Mesenteric fat pad (tissue), 1 donor: ENCODE data around the gene MED6. TPM values are rescaled to one million over a fixed set of nuclear protein-coding genes. Genes with fewer than 3 reads are reported as not detected.

Source experiments
- DNase-seq: peaks from one replicate; pipeline ENCODE4 v3.0.0-alpha.2; 2020; ENCODE audit warnings: low spot score
- long read RNA-seq: library from polyadenylated mRNA; unstranded; transcript quantifications from one replicate; pipeline ENCODE4 v2.0.0, GENCODE V29; 2020
- total RNA-seq: library from RNA; stranded (reverse); fragmentation: NEBNext Ultra II Directional; extraction: Animal tissue kit (Norgen Biotek cat#: 25700); gene quantifications from one replicate; pipeline ENCODE4 v1.2.1, GENCODE V29; 2021
- donor health status: DM: yes; HTN: yes; CAD: no.

Gene MED6, protein sequence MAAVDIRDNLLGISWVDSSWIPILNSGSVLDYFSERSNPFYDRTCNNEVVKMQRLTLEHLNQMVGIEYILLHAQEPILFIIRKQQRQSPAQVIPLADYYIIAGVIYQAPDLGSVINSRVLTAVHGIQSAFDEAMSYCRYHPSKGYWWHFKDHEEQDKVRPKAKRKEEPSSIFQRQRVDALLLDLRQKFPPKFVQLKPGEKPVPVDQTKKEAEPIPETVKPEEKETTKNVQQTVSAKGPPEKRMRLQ
- 24.7 TPM for total RNA-seq
- long read RNA-seq, transcript MED6-201 (8 exons, 1,995 nt) = major isoform, 9 of 17 reads
- long read RNA-seq, partial matches to known transcripts = 0 of 17 reads
- long read RNA-seq, other reads (novel, unspliced or antisense) = 5 of 17 reads

DNA sequence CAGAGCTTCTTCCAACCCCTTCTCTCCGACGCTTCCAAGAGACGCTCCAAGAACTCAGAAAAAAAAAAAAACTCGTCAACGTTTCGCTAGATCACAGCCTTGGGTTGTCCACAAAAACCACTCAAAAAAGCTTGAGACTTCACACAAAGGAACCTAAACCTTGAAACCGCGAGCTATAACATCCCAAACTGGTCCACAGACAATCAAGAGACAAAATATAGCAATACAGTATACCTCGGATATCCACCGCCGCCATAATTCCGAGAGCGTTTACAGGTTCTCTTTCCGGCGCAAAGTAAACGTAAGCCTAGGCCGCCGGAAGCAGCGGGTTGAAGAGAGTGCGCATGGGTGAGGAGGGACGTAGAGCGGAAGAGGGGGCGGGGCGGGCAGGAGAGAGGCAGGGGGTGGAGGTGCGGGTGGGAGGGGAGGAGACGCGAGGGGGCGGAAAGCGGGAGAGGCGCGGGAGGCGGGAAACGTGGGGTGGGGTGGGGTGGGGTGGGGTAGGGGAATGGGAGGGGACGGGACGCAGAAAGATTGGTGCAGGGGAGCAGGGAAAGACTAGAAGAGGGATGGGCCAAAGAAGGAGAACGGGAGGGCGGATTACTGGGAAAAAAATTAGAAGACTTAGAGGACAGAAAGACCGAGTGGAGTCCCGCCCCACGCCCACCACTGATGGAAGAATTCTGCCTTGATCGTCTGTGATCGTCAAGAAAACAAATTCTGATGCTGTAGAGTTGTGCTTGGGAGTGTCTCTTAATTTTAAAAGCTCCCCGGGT, at the start of gene MED6:
Gene MED6 (minus strand): TSS at position 274 of the 776 bp plus-strand sequence. CDS start 18 bp downstream, at position 256.
- peak; percentile 95 for DNase-seq

DNA sequence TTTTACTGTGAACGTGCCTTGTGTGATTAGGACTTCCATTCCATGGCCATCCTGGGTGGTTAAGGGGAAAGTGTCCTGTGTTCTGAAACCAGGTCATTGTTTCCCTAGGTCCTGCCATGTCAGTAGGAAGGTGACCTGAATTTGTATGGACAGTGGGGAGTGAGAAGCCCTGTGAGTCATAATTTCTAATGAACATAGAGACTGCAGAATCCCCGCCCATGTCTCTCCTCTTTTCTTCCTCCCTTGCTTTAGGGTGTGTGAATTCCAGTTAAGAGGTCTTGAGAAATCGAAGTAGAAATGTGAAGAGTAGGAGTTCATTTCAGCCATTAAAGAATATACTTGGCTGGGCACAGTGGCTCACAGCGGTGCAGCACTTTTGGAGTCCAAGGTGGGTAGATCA, 49.3 kb upstream of the MED6 start:
- DNase-seq = no peak

DNA sequence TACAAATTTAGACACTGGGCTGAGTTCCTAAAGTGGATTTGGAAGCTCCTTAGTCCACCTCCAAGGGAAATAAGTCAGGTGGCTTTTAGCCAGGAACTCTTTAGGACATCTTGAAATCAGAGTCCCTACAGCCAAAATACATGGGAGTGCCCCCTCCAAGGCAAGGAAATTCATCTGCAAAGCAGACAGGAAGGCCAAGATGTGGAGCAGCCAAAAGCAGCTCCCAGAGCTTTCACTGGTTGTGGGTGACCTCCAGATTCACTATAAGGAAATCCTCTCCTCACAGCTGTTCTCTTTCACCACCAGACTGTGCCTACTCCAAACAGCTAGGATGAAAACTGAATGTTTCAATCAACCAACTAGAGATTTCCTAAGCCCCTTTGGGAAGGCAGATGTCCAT, 47.9 kb upstream of the MED6 start:
- no peak for DNase-seq

DNA sequence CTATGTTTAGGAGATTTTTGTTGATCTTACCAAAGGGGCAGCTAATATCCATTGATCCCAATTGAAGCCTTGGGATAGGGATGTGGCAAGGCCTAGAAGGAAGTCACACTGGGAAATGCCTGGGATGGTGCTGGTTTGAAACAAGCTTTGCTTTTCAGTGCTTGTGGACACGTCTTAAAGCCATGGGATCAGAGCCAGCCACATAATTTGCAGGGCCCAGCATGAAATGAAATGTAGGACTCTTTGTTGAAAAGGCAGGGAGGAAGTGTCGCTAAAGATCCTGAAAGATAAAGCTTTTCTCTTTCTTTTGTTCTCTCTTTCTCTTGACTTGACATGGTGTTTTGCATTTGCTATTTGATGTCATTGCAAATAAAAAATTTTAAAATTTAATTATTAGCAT, 46.2 kb upstream of the MED6 start:
- DNase-seq = no peak

DNA sequence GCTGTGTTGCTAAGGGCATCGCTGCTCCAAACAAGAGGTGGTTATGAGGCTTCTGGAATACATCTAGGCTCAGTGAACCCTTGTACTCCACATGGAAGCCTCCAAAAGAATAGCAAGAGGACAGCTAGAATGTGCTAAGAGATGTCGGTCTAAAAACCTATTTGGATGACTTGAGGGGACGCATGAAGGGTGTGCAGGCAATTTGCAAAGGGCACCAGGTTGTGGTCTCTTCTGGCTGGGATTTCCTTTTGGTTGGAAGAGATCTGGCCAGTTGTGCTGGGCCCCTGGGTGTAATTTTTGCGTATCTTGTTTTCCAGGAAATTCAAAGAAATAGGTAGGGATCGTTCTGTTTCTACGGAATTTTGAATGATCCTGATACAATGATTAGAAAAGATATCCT, 45.4 kb upstream of the MED6 start:
- no peak for DNase-seq

DNA sequence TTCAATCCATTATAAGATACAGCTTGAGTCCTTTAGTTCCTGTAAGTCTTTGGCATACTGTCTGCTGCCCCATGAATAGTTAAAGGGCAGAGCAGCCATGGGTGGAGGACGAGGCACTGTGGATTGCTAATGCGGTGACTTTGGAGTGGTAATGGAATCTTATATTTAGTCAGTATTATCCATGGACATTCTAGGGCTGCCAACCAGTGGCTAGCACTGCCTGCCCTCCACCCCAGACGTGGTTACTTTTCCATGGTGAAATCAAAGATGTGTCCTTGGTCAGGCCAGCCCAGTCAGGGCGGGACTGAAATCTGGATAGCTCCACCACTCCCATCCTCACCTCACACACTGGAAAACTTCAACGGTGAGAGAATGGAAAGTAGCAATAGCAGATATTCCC, 43.5 kb upstream of the MED6 start:
- no peak for DNase-seq

DNA sequence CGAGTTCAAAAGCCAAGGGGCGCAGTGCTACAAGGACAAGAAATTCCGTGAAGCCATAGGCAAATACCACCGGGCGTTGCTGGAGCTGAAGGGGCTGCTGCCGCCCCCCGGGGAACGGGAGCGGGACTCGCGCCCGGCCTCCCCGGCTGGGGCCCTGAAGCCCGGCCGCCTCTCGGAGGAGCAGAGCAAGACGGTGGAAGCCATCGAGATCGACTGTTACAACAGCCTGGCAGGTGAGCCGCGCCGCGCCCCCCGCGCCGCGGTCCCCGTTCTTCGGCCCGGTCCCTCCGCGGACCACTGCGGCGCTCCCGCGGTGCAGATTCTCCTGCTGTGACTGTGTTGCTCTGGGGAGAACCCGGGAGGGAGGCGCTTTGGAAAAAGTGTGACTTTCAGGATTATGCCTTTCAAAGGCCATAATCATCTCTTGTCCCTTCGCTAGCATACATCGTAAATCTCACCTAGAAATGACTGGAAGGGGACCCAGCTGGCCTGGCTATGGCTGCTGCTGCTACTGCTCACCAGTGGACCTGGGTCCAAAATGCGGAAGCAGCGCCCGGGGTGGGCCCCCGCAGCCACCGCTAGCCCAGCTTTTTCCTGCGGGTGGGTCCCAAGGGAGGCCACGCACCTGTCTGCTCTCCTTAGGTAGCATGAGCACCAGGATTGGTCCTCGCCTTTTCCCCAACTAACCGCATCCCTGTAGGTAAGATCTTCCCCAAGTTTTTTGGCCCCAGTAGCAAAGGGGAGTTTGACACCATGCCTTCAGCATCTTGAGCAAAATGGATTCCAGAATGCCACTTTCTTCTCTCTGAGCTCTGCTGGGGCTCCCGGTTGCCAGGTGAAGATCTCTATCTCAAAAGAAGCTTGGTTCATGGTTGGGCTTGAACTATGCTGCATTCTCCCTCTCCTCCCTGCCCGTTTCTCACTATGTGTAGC, 42.1 kb upstream of the MED6 start:
- DNase-seq = no peak

DNA sequence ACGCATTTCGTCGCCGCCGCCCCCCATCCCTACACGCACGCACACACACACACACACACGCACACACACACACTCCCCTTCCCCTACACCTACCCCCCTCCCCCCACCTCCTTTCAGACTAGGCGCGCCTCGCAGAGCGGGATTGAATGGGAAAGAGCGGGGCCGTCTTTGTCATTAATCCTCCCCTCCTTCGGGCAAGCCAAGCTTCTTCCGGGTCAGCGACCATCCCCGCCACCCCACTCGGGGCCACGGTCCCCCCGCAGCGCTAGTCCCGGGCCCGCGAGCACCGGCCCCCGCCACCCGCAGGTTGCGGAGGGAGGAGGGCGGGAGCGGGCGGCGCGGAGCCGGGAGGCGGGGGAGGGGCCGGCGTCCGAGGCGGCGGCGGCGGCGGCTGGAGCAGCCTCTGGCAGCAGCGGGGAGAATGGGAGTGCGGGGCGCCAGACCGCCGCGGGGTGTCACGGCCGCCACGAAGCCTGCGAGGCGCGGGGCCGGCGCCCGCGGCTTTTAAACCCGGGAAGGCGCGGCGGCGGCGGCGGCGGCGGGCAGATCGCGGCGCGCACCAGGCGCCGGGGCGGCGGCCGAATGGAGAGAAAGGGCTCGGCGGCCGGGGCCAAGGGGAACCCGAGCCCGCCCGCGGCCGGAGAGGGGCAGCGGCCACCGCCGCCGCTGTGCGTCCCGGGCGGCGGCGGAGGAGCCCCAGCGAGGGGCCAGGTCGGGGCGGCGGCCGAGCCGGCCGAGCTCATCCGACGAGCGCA, 41.3 kb upstream of the MED6 start, which contains the start of gene TTC9:
Gene TTC9 (plus strand): TSS at position 369 of the 755 bp plus-strand sequence. CDS start 214 bp downstream, at position 583.
- DNase-seq = no peak

DNA sequence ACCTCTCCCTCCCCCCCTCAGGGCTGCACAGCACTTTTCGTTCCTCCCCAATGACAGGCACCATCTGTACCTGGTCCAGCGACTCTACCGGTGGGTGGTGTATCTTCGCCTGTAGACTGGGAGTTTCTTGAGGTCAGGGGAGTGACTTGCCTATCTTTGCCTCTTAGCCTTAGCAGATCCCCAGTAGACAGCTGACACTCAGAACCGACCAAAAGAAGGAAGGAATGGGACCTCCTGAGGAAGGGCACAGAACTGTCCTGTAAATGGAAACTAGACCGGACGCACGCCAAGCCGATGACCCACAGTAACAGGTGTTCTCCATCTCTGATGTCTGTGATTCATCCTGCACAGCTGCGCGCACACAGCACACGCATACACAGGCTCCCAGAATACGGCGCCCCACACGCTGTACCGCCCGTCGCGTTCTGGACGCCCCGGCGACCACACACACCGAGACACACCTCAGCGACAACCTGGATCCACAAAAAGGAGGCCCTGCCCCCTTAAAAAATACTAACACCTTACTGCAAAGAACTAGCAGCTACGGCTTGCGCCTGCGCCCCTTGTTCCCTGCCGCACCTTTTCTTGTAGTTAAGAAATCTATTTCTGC, 40.6 kb upstream of the MED6 start:
- DNase-seq = no peak

DNA sequence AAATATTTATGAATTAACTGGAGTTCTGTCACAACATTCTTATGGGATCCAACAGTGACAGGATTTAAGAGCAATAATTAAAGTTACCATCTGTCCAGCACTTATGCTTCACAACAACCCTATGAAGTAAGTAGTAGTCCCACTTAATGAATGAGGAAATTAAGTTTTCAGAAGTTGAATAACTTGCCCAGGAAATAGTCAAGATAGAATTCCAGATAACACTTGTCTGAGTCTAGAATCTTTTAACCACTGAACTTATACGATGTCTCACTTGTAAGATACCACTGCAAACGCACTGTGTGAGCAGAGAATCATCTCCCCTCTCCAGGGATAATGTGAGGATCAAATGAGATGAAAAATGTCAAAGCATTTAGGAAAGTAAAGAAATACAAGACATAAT, 38.0 kb upstream of the MED6 start:
- DNase-seq = no peak

DNA sequence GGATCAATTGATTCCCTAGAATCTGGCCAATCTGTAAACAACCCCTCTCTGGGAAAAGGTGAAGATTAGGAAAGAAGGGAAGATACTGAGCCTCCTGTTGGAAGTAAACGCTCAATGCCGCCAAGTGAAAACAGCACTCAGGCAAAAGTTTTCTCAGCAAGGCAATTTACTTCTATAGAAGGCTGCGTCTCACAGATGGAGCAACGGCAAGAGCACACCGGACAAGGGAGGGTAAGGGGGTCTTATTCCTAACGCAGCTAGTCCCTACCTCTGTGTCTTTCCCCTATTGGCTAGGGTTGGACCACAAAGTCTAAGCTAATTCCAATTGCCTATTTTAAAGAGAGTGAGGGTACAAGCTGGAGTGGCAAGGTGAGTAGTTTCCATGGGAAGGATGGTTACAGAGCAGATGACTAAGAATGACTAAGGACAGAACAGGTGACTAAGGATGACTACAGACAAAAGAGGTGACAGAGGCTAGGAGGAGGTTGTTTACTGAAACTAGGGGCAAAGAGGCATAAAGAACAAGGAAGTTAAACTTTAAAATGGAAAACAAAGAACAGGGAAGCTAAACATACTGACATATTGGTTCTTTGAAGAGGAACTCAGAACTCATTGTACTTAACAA, 35.6 kb upstream of the MED6 start:
- DNase-seq = no peak

DNA sequence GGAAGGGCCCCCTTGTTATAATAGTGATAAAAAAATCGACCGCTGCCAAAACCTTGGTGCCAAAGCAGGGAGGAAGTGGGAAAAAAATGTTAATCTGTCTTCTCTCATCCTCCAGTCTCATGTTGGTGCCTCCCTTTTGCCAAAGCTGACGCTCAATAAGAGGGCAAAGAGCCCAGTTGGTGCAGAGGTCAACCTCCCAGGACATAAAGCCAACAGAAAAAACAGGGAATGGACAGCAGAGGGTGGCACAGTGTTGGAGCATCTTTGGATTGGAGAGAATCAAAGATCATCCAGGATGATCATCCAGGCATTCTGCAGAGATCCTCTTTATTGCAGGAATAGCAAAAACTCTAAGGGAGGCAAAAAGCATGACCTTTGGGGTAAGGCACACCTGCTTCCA, 31.5 kb upstream of the MED6 start:
- no peak for DNase-seq

DNA sequence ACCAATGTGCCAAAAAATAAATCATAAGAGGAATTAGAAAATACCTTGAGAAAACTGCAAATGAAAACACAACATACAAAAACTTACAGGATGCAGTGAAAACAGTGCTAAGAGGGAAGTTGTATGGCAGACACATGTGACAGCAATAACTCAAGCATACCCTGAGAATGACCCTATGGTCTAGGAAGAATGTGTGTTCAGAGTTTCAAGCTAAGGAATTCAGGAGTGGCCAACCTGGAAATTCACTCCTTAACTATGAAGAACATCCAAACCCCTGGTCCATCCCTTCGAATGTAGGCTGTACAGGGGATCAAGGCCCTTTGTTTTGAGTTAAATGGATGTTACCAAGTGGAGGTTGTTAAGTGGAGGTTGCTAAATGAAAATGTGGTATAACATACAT, 24.5 kb upstream of the MED6 start:
- no peak for DNase-seq

DNA sequence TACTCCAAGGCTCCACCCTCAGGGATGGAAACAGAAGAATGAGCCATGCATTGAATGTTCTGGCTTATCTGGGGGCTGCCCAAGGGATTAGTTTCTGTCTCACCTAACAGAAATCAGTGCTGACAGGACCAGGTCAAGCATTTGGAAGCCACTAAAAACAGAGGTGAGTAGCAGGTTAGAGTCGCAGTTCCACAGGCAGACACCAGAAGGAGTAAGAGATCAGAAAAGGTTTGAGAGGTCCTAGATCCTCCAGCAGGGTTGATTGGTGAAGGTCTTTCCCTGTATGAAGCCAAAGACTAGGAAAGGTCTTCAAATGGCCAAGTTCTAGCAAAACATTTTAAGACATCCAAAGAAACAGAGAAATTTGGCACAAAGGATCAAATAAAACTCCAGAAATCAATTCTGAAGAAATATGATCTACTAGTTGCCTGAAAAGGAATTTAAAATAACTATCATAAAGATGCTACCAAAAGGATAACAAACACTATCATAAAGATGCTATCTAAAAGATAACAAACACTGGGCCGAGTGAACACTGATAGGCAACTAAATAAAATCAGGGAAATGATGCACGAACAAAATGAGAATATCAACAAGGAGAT, 21.8 kb upstream of the MED6 start:
- DNase-seq = no peak

DNA sequence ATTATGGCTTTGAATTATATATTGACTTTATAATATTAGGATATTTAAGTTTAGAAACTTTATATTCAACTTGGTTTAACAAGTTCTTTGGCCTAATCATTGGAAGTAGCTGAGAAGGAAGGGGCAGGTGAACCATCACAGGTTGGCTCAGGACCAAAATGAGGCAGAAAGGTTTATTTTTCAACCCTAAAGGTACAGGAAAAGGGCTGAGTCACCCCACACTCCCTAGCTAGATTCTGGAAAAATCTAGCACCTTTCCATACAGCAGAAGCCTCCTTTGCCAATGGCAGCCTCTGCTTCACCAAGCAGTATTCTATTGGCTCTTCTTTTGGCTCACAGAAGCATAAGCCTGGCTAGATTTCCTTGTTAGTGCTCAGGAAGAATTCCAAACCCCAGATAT, 19.3 kb upstream of the MED6 start:
- DNase-seq = no peak

DNA sequence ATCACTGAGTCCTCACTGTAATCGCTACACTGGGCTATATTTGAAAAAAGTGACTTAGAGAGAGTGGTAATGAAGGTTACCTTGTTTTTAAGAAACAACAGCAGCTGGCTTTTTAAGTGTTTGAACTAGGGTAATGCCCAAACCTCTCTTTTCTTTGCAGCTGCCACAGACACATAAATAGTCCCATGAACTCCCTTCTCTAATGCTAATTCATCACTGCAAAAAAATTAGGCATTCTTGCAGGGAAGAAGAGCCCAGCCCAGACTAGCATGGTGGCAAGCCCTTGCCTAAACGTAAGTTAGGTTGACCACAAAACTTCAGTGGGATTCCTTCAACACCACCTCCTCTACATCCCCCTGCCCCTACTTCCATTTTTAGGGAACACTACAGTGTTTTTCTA, 17.9 kb upstream of the MED6 start:
- DNase-seq = no peak

DNA sequence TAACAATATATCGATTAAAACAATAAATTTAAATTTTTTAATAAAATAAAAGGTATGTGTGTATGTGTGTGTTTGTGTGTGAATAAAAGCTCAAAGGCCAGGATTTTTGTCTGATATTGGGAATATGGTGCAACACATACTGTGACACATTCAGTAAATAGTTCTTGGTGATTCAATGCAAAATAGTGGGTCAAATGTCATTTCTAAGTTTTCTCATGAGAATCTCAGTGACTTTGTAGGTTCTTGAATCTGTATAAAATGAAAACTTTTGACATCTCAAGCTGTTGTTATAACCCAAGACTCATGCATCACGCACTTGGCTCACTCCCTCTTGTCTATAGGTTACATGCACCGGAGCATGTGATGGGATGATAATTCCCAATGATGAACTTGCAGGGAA, 16.2 kb upstream of the MED6 start:
- DNase-seq = no peak

DNA sequence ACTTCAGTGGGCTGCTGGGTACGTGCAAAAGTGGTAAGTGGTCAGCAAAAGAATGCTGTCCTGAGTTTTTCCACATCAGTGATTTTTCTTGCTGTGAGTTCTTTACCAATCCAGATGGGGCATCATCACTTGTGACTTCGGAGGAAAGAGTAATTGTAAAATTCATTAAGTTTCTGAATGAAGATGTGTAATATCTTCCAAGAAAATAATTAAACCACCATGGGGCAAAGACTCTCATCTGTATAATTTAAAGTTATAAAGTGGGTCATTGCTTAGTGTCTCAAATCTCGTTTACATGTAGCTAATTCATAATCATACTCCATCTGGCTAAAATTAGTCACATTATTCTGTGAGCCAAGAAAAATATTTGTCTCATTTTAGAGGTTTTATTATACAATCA, 10.8 kb upstream of the MED6 start:
- DNase-seq = no peak

DNA sequence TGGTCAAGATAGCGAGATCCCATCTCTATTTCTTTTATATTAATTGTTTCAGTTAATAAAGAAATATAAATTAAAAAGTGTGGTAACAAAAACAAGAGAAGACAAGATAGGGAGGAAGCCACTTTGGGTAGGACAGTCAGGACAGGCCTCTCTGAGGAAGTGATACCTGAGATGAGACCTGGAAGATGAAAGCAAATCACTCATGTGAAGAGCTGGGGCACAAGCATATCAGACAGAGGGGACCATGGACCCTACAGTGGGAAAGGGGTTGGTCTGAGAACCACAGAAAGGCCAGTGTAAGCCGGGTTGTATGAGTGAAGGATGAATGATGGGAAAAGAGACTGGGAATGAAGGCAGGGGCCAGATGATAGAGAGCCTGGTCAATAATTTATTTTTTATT, 1.8 kb upstream of the MED6 start:
- DNase-seq = no peak

DNA sequence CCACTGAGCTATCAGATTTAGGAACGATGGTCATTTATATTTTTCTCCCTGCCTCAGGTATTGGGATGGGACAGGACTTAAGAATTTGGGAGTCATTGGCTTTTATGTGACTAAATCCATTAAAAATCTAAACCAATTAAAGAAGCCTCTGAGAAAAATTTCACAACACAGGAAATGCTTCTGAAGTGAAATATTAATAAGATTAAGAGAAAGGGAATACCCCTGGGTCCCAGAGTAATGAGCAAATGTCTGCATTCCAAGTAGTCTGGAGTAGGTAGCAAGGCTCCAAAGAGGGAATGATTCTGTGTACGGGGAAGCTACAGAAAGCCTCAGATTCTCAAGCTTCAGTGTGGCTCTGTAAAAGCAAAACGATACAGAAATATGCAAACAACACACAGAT, 707 bp upstream of the MED6 start:
- no peak for DNase-seq
